Endothelial cell of umbilical vein (primary cell): ENCODE measurements around the gene RHOF. TPM values are rescaled to one million over a fixed set of nuclear protein-coding genes. Genes with fewer than 3 reads are reported as not detected.

Source experiments
- BruUV-seq: library from RNA; stranded (reverse); fragments of 400-500 nt; replicated peaks from 2 replicates; lab custom pipeline; 2021; lab: Mats Ljungman, UMichigan
- CTCF ChIA-PET: fragments of 300-600, 350-600 bp; sonication (Branson Sonifier 250); formaldehyde crosslinking; loops from one replicate; lab custom pipeline; 2021; ENCODE audit warnings: antibody characterized with exemption, inconsistent platforms; lab: Charles Lee
- POLR2A ChIA-PET: fragments of 300-600, 350-600 bp; sonication (Branson Sonifier 250); formaldehyde crosslinking; loops from one replicate; lab custom pipeline; 2021; ENCODE audit warnings: antibody characterized with exemption, inconsistent platforms; lab: Charles Lee
- DNase-seq: peaks from one replicate; pipeline ENCODE4 v3.0.0-alpha.2; 2011; ENCODE audit warnings: low read depth, low spot score
- FAIRE-seq: peaks from 2 replicates; lab custom pipeline; 2011; peaks lifted over from hg19 to GRCh38; lab: Jason Lieb, UNC
- H2AFZ ChIP-seq: 2 replicates; pipeline ENCODE4 v1.6.0; 2012; ENCODE audit warnings: low read depth, low read length, control low read depth, inconsistent platforms
- H3K27ac ChIP-seq: 2 replicates; pipeline ENCODE4 v1.5.1; 2011; ENCODE audit warnings: low read depth, mild to moderate bottlenecking, control low read depth, low read length, moderate library complexity; ENCODE audit not compliant: insufficient read depth
- H3K27me3 ChIP-seq, 2 experiments: 2 replicates each; pipeline versions ENCODE4 v1.6.0 to v1.6.1; 2011; ENCODE audit warnings: low read length in 2 of 2, mixed read lengths in 1 of 2; ENCODE audit not compliant: control insufficient read depth in 2 of 2, insufficient read depth in 2 of 2
- H3K36me3 ChIP-seq, 2 experiments: 2 replicates in 1 of 2; 3 replicates in 1 of 2; pipeline ENCODE4 v1.5.1; 2011; ENCODE audit warnings: low read length in 2 of 2, mild to moderate bottlenecking in 1 of 2, moderate library complexity in 1 of 2; ENCODE audit not compliant: control insufficient read depth in 2 of 2, insufficient read depth in 2 of 2; ENCODE audit errors: extremely low read depth in 1 of 2
- H3K4me1 ChIP-seq: 3 replicates; pipeline ENCODE4 v1.5.1; 2011; ENCODE audit warnings: mild to moderate bottlenecking, low read length; ENCODE audit not compliant: control insufficient read depth, insufficient read depth; ENCODE audit errors: extremely low read depth
- H3K4me2 ChIP-seq: 2 replicates; pipeline ENCODE4 v1.6.1; 2011; ENCODE audit warnings: low read length, control low read depth, mixed read lengths; ENCODE audit not compliant: insufficient read depth
- H3K4me3 ChIP-seq, 3 experiments: fragments of 200-600 bp in 1 of 3; sonication (generic), shearing (Covaris generic) in 1 of 3; replicated peaks in 1 of 3; 2 replicates each; pipeline ENCODE4 v1.5.1; 2011 to 2016; ENCODE audit warnings: control low read depth in 3 of 3, low read length in 3 of 3, mild to moderate bottlenecking in 2 of 3, inconsistent platforms in 1 of 3, low read depth in 1 of 3, moderate library complexity in 1 of 3; ENCODE audit not compliant: insufficient read depth in 1 of 3
- H3K79me2 ChIP-seq: 2 replicates; pipeline ENCODE4 v1.6.0; 2012; ENCODE audit warnings: low read length, inconsistent platforms; ENCODE audit not compliant: control insufficient read depth, insufficient read depth
- H3K9ac ChIP-seq: replicated peaks from 2 replicates; pipeline ENCODE3; 2011; ENCODE audit warnings: low read length, control low read depth; ENCODE audit not compliant: insufficient read depth; ENCODE audit errors: extremely low read depth
- H3K9me1 ChIP-seq: replicated peaks from 3 replicates; pipeline ENCODE4 v1.6.0; 2011; ENCODE audit warnings: mild to moderate bottlenecking, low read length; ENCODE audit not compliant: control insufficient read depth, insufficient read depth; ENCODE audit errors: extremely low read depth
- H3K9me3 ChIP-seq: replicated peaks from 2 replicates; pipeline ENCODE4 v1.5.1; 2012; ENCODE audit warnings: low read length, inconsistent platforms; ENCODE audit not compliant: control insufficient read depth, insufficient read depth
- H4K20me1 ChIP-seq: replicated peaks from 2 replicates; pipeline ENCODE3; 2011; ENCODE audit warnings: mild to moderate bottlenecking, low read length; ENCODE audit not compliant: control insufficient read depth, insufficient read depth; ENCODE audit errors: extremely low read depth
- CTCF ChIP-seq, 2 donors: IDR thresholded peaks; 1 replicate in 1 of 2; 2 replicates in 1 of 2; pipeline ENCODE4 v1.5.1; 2011; ENCODE audit warnings: low read length in 2 of 2, mild to moderate bottlenecking in 2 of 2, moderate library complexity in 2 of 2, control low read depth in 1 of 2, inconsistent platforms in 1 of 2, low read depth in 1 of 2; ENCODE audit not compliant: insufficient read depth in 1 of 2; ENCODE audit errors: extremely low read depth in 1 of 2
- EZH2 ChIP-seq: IDR thresholded peaks from 2 replicates; pipeline ENCODE4 v1.6.1; 2012; ENCODE audit warnings: borderline replicate concordance, low read depth, mild to moderate bottlenecking, moderate library complexity, low read length, inconsistent platforms; ENCODE audit not compliant: severe bottlenecking
- MAX ChIP-seq: IDR thresholded peaks from 2 replicates; pipeline ENCODE4 v1.6.1; 2011; ENCODE audit not compliant: insufficient read depth, insufficient read length
- POLR2A ChIP-seq: IDR thresholded peaks from 2 replicates; pipeline ENCODE4 v1.6.1; 2012; ENCODE audit warnings: low read depth, mild to moderate bottlenecking, control low read depth, low read length
- POLR2AphosphoS5 ChIP-seq: IDR thresholded peaks from 2 replicates; pipeline ENCODE4 v1.6.1; 2012; ENCODE audit warnings: low read depth, mild to moderate bottlenecking, control low read depth, low read length, moderate library complexity; ENCODE audit not compliant: insufficient read depth
- dilution Hi-C: fragments of 300-500 bp; cut with MboI; formaldehyde crosslinking; loops from one replicate; pipeline ENCODE4 v1.15.0; 2019; ENCODE audit warnings: low sequenced_read_pairs; ENCODE audit not compliant: extremely low pct_ligation_motif_present
- intact Hi-C: fragments of 100-400 bp; cut with micrococcal nuclease; formaldehyde crosslinking; loops from one replicate; pipeline ENCODE4 v1.10.0; 2022
- polyA plus RNA-seq, 4 experiments: library from polyadenylated mRNA; depleted of rRNA in 3 of 4; stranded (reverse) in 3 of 4; unstranded in 1 of 4; fragments of >200 nt; gene quantifications; 2 replicates each; pipeline versions ENCODE4 v1.2.1 to v1.2.3, GENCODE V29; 2011 to 2012; ENCODE audit warnings: missing spikeins in 1 of 4
- total RNA-seq: library from RNA; stranded (reverse); gene quantifications from 2 replicates; pipeline ENCODE4 v1.2.3, GENCODE V29; 2021

The RHOF gene
- total and polyA plus RNA-seq, 2 donors (not counting 3 experiments of a cell fraction or from before 2014, with no cell fraction given), result 9.3 to 22.3 TPM

GRCh38 chr12:121839106-121839992 is 45.9 kb upstream of the RHOF start:
- Histone ChIP-seq H3K36me3 (no peaks in the 10 kb centered on the region), H3K9me1 (no peaks in the 10 kb centered on the region), H4K20me1 (no peaks in the 10 kb centered on the region), H2AFZ (peak overlapping the region; percentile 90), H3K4me1 (peaks cover 2% of the 10 kb centered on the region), H3K4me3 (peak overlapping the region; percentile 47 to 56 (median 53)), H3K9me3 (no peaks in the 10 kb centered on the region), H3K4me2 (peak overlapping the region; percentile 77), H3K27ac (no peak overlapping the region), H3K27me3 (no peaks in the 10 kb centered on the region), H3K9ac (peak overlapping the region; percentile 44), H3K79me2 (no peaks in the 10 kb centered on the region)
- dilution Hi-C loops (no loop called here), intact Hi-C loops (loop anchor here (1.0 to 2.0 kb wide), 2 partner anchors 45 to 49 kb away; partner anchors contain the start of gene PSMD9)
- CTCF ChIA-PET, result interaction anchor here (0.6 to 6.2 kb wide), 5 partner anchors 23 to 287 kb away, joined by 3 to 73 read pairs (median 3); partner anchors contain the start of genes PSMD9 and RHOF
- DNase-seq (peak; percentile 99), FAIRE-seq (peak; percentile 98)
- POLR2A ChIA-PET, result interaction anchor here (0.9 kb wide), 1 partner anchor 37 kb away, joined by 6 read pairs; no protein-coding TSS in a partner anchor
- no TSS peak for BruUV-seq
- TF ChIP-seq MAX, result no peak
- TF ChIP-seq EZH2, result no peak
- peak; percentile 26 for TF ChIP-seq POLR2A
- TF ChIP-seq POLR2AphosphoS5, result peak; percentile 26
- TF ChIP-seq CTCF (IDR thresholded peaks at IDR 0.05; ENCODE audit: extremely low read depth in 1 of 2, insufficient read depth in 1 of 2, low read depth in 1 of 2, low read length in 2 of 2), result peak; percentile 38 to 63
